WTC11 (cell line): ENCODE measurements around the gene BHLHE40.

Experiments
- ATF3 ChIP-seq: sonication (generic); formaldehyde crosslinking; conservative IDR thresholded peaks from 2 replicates; pipeline ENCODE4 v1.8.1; 2022; ENCODE audit warnings: mild to moderate bottlenecking, missing genetic modification reagents
- ETV6 ChIP-seq: sonication (generic); formaldehyde crosslinking; IDR thresholded peaks from 2 replicates; pipeline ENCODE4 v1.8.1; 2022; ENCODE audit warnings: mild to moderate bottlenecking, missing genetic modification reagents
- NR3C1 ChIP-seq: sonication (generic); formaldehyde crosslinking; conservative IDR thresholded peaks from 2 replicates; pipeline ENCODE4 v1.8.1; 2023; ENCODE audit warnings: low read depth, mild to moderate bottlenecking, missing genetic modification reagents
- TF ChIP-seq, protein P1 (sequence below): fragments of 200-600 bp; IDR thresholded peaks from 2 replicates; pipeline ENCODE4 v1.8.0; 2022; ENCODE audit warnings: antibody characterized with exemption

DNA sequence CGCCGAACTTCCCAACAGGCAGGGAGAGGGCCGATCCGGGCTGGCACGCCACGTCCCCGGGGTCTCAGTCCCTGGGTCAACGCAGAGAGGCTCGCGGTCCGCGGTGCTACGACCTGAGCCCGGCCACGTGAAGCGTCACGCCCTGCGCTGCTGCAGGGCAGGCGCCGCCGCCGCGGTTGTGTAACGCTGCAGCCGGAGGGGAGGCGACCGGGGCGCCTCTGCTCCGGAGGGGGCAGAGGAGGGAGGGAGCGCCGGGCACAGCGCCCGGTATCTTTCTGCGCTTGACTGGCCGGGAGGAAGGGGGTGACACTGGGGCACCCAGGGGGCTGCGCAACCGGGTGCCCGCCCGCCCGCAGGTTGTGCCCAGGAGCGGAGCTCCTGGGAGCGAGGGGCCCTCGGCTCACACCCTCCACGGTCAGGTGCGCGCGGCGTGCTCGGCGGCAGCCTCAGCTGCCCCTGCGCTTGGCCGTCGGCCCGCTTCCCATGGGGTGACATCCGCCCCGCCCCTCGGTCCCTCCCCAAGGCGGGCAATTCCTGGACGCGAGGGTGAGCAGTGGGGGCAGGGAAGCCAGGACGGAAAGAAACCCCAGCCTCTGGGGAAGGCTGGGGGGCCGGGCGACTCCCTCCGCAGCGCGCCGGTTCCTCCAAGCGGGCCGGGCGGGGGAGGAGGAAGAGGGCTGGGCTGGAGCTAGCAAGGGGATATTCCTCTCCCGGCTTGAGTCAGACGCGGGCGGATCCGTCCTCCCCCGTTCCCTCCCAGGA, 852 bp upstream of the BHLHE40 start:
- TF ChIP-seq ETV6 (CRISPR knock-in tag), result 0 out of 2 replicates have a peak, but pooled peaks have one; percentile 79
- TF ChIP-seq, protein P1, sequence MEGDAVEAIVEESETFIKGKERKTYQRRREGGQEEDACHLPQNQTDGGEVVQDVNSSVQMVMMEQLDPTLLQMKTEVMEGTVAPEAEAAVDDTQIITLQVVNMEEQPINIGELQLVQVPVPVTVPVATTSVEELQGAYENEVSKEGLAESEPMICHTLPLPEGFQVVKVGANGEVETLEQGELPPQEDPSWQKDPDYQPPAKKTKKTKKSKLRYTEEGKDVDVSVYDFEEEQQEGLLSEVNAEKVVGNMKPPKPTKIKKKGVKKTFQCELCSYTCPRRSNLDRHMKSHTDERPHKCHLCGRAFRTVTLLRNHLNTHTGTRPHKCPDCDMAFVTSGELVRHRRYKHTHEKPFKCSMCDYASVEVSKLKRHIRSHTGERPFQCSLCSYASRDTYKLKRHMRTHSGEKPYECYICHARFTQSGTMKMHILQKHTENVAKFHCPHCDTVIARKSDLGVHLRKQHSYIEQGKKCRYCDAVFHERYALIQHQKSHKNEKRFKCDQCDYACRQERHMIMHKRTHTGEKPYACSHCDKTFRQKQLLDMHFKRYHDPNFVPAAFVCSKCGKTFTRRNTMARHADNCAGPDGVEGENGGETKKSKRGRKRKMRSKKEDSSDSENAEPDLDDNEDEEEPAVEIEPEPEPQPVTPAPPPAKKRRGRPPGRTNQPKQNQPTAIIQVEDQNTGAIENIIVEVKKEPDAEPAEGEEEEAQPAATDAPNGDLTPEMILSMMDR, result no peak
- TF ChIP-seq ATF3 (CRISPR knock-in tag), result no peak
- no peak for TF ChIP-seq NR3C1 (CRISPR knock-in tag)
